Spleen (tissue), 11 donors: ENCODE measurements around the gene ARMC9. TPM values are rescaled to one million over a fixed set of nuclear protein-coding genes. Genes with fewer than 3 reads are reported as not detected.
"Not testable (repeated sequence)": the region's sequence is repeated elsewhere in the genome, so short reads cannot be mapped to it uniquely, and the experiment has no call there.

Source experiments
- DNase-seq: peaks from one replicate; pipeline ENCODE4 v3.0.0-alpha.2; 2020
- H3K27ac ChIP-seq, 8 donors: fragments of 200-600 bp; sonication (generic) in 7 of 8; 1 replicate in 4 of 8; 2 replicates in 4 of 8; pipeline versions ENCODE4 v1.5.0 to v1.8.0; 2016 to 2021; ENCODE audit warnings: inconsistent platforms in 4 of 8, mild to moderate bottlenecking in 4 of 8, moderate library complexity in 1 of 8
- H3K27me3 ChIP-seq, 7 donors: fragments of 200-600 bp; sonication (generic) in 6 of 7; replicated peaks in 1 of 7; 1 replicate in 4 of 7; 2 replicates in 3 of 7; pipeline versions ENCODE4 v1.5.0 to v1.8.0; 2016 to 2021; ENCODE audit warnings: inconsistent platforms in 3 of 7, mild to moderate bottlenecking in 1 of 7
- H3K36me3 ChIP-seq, 6 donors: fragments of 200-600 bp; sonication (generic) in 5 of 6; 1 replicate in 4 of 6; 2 replicates in 2 of 6; pipeline versions ENCODE4 v1.5.0 to v1.8.0; 2016 to 2021; ENCODE audit warnings: inconsistent platforms in 2 of 6
- H3K4me1 ChIP-seq, 6 donors: fragments of 200-600 bp; sonication (generic) in 5 of 6; 1 replicate in 3 of 6; 2 replicates in 3 of 6; pipeline versions ENCODE4 v1.5.0 to v1.8.0; 2016 to 2021; ENCODE audit warnings: inconsistent platforms in 3 of 6
- H3K4me3 ChIP-seq, 8 donors: fragments of 200-600 bp; sonication (generic) in 7 of 8; 1 replicate in 4 of 8; 2 replicates in 4 of 8; pipeline versions ENCODE4 v1.5.0 to v1.8.0; 2016 to 2021; ENCODE audit warnings: inconsistent platforms in 4 of 8, mild to moderate bottlenecking in 4 of 8, moderate library complexity in 2 of 8
- H3K9me3 ChIP-seq, 8 donors: fragments of 200-600 bp; sonication (generic) in 7 of 8; 1 replicate in 4 of 8; 2 replicates in 4 of 8; pipeline versions ENCODE4 v1.5.0 to v1.8.0; 2016 to 2021; ENCODE audit warnings: inconsistent platforms in 4 of 8
- POLR2A ChIP-seq, 3 donors: fragments of 450-650 bp; IDR thresholded peaks; one replicate each; pipeline ENCODE4 v1.5.1; 2017; ENCODE audit warnings: antibody characterized with exemption in 3 of 3, mild to moderate bottlenecking in 1 of 3
- POLR2AphosphoS5 ChIP-seq, 3 donors: sonication (generic); formaldehyde crosslinking; IDR thresholded peaks; one replicate each; pipeline ENCODE4 v1.5.1; 2017; ENCODE audit warnings: antibody characterized with exemption in 3 of 3
- WGBS, 5 donors: extraction: QIAGEN DNeasy Blood & Tissue Kit in 3 of 5; methylation state at CpG; one replicate each; pipeline versions ENCODE4 v1.1.5 to v1.1.7; 2013 to 2018; 5-methylcytosine and 5-hydroxymethylcytosine counted together
- intact Hi-C: fragments of 100-400 bp; cut with DNase I; formaldehyde crosslinking; loops from one replicate; pipeline ENCODE4 v1.15.0; 2023; ENCODE audit warnings: low total_unique reads
- polyA plus RNA-seq, 3 donors: library from polyadenylated mRNA; stranded (reverse); fragments of 200-250 nt; gene quantifications; one replicate each; pipeline ENCODE4 v1.2.1, GENCODE V29; 2013
- total RNA-seq, 7 donors: library from RNA; depleted of rRNA in 3 of 7; stranded (reverse); fragments of >200 nt in 3 of 7; fragmentation: NEBNext Ultra II Directional in 4 of 7; extraction: Animal tissue kit (Norgen Biotek cat#: 25700) in 4 of 7; gene quantifications; one replicate each; pipeline versions ENCODE4 v1.1.0 to v1.2.1, GENCODE V29; 2016 to 2021
- TF ChIP-seq, protein P1 (sequence below), 11 experiments: fragments of 200-600 bp in 7 of 11; fragments of 450-650 bp in 4 of 11; sonication (generic) in 4 of 11; IDR thresholded peaks in 8 of 11; conservative IDR thresholded peaks in 3 of 11; 1 replicate in 7 of 11; 2 replicates in 4 of 11; pipeline versions ENCODE4 v1.4.0 to v1.8.0; 2016 to 2021; ENCODE audit warnings: antibody characterized with exemption in 11 of 11, inconsistent platforms in 4 of 11, mild to moderate bottlenecking in 1 of 11
- donor health status: healthy with polysubstance abuse.
- donor health status: DM: no; HTN: no; CAD: no; lungs with moderate emphysema.
- donor health status: DM: no; HTN: no; CAD: no.
- donor health status: Bipolar disorder and iron deficiency.
- donor health status: healthy.
- donor health status: DM: no; HTN: no; CAD: no.
- donor health status: DM: yes; HTN: yes; CAD: no.

Gene ARMC9
- total and polyA plus RNA-seq, 10 donors, result 0.83 to 8.9 (median 4.7) TPM

DNA sequence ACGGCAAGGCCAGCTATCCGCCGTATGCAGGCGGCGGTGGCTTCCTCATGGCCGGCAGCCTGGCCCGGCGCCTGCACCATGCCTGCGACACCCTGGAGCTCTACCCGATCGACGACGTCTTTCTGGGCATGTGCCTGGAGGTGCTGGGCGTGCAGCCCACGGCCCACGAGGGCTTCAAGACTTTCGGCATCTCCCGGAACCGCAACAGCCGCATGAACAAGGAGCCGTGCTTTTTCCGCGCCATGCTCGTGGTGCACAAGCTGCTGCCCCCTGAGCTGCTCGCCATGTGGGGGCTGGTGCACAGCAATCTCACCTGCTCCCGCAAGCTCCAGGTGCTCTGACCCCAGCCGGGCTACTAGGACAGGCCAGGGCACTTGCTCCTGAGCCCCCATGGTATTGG, 200.2 kb downstream of the ARMC9 start:
- Histone ChIP-seq H3K27me3 (peaks cover 0 to 24% (median 4%) of the 10 kb centered on the region in 7 donors), H3K4me3 (no peak overlapping the region), H3K36me3 (peaks cover 0 to 23% (median 5%) of the 10 kb centered on the region in 6 donors), H3K9me3 (no peaks in the 10 kb centered on the region), H3K4me1 (peaks cover 5 to 68% (median 40%) of the 10 kb centered on the region in 6 donors), H3K27ac (no peak overlapping the region)
- TF ChIP-seq, protein P1, sequence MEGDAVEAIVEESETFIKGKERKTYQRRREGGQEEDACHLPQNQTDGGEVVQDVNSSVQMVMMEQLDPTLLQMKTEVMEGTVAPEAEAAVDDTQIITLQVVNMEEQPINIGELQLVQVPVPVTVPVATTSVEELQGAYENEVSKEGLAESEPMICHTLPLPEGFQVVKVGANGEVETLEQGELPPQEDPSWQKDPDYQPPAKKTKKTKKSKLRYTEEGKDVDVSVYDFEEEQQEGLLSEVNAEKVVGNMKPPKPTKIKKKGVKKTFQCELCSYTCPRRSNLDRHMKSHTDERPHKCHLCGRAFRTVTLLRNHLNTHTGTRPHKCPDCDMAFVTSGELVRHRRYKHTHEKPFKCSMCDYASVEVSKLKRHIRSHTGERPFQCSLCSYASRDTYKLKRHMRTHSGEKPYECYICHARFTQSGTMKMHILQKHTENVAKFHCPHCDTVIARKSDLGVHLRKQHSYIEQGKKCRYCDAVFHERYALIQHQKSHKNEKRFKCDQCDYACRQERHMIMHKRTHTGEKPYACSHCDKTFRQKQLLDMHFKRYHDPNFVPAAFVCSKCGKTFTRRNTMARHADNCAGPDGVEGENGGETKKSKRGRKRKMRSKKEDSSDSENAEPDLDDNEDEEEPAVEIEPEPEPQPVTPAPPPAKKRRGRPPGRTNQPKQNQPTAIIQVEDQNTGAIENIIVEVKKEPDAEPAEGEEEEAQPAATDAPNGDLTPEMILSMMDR (IDR thresholded peaks at IDR 0.05 in 8 of 11, conservative IDR thresholded peaks at IDR 0.05 in 3 of 11), result no peak
- no peak for TF ChIP-seq POLR2AphosphoS5 (IDR thresholded peaks at IDR 0.05)
- no peak for TF ChIP-seq POLR2A (IDR thresholded peaks at IDR 0.05)
- peak; percentile 59 for DNase-seq
- intact Hi-C loops, result no loop called here
- 91 to 98% (median 93%) methylated on average over 22 to 27 of the region's 27 CpGs for WGBS, 5 donors

DNA sequence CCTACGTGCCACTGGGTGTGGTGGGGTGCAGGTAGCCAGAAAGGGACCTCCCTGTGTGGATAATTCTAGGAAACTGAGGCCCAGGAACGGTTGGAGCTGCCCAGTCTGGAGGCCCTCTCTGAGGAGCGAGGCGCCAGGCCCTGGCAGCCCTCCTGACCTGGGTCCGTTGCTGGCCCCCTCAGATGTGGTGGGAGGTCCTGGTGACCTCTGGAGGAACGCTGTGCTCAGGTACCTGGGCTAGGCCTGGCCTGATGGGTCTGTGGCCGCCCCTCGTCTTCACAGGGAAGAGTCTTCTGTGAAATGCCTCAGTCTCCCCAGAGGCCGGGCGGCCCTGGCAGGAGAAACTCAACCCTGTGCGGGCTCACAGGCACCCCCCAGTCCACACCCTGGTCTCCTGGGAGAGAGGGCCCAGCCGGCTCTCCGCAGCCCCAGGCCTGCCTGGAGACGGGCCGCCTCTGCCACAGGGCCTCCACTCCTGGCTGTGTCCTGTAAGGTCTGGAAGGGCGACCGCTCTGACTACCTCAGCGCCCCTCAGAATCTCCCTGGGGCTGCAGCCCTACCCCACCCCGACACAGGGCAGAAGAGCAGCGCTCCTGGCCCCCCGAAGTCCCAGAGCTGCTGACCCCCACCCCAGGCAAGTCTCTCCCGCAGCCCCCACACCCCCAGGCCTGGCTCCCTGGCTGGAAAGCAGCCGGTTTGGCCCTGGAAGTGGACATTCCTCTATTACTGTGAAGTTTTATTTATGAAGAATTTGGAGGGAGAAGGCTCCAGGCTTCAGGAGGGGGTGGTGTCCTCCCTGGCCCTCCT, 200.8 kb downstream of the ARMC9 start:
- DNase-seq, result no peak
- TF ChIP-seq, protein P1 (IDR thresholded peaks at IDR 0.05 in 8 of 11, conservative IDR thresholded peaks at IDR 0.05 in 3 of 11), result no peak
- TF ChIP-seq POLR2A (IDR thresholded peaks at IDR 0.05) (no peak), POLR2AphosphoS5 (IDR thresholded peaks at IDR 0.05) (no peak)
- intact Hi-C loops, result no loop called here
- peaks cover 0 to 23% (median 5%) of the 10 kb centered on the region in 6 donors for H3K36me3 ChIP-seq
- H3K27me3 ChIP-seq, result peaks cover 0 to 24% (median 4%) of the 10 kb centered on the region in 7 donors
- peaks cover 5 to 62% (median 38%) of the 10 kb centered on the region in 6 donors for H3K4me1 ChIP-seq
- peak overlapping the region in 5 of 8 donors; percentile 13 to 76 (median 72) for H3K27ac ChIP-seq
- no peak overlapping the region for H3K4me3 ChIP-seq
- 81 to 89% (median 87%) methylated on average over 15 to 23 of the region's 23 CpGs for WGBS, 5 donors
- H3K9me3 ChIP-seq, result no peaks in the 10 kb centered on the region

DNA sequence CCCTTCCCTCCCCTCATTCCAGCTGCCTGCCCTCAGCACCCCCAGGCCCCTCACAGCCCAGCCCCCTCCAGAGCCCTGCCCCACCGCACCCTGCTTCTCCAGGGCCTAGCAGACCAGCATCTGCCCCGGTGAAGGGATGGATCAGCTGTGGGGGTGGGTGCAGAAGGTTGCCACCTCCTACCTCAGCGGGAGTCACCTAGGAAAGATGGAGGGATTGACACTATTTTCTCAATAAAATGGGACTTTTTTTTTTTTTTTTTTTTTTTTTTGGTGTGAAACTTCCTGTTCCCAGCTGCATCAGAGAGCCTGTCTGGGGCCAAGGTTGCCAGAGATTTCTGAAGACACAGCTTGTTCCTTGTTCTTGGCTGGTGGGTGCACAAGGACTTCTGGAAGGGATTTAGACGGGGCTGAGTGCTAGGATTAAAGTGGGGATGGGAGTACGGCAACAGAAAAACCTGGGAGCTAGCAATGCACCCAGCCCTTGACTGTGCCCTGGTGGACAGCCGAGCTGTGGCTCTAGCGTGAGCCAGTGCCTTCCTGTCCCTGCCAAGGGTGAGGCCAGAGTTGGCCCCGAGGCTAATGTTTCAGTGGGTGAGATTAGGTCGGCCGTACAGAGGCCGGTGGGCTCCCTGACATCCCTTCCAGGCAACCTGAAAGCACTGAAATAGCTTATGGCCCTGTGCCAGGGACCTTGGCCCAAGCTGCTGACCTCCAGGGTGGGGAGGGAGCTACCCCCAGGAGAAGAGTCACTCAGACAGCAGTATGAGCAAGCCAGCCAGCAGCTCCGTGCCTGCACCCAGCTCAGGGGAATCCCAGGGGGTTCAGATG, 201.6 kb downstream of the ARMC9 start:
- Histone ChIP-seq H3K27me3 (peaks cover 0 to 16% (median 4%) of the 10 kb centered on the region in 7 donors), H3K36me3 (peaks cover 0 to 23% (median 5%) of the 10 kb centered on the region in 6 donors), H3K4me3 (no peak overlapping the region), H3K4me1 (peaks cover 4 to 53% (median 32%) of the 10 kb centered on the region in 6 donors), H3K9me3 (no peaks in the 10 kb centered on the region), H3K27ac (peak overlapping the region in 6 of 8 donors; percentile 30 to 76 (median 68))
- WGBS, 5 donors, result 47 to 78% (median 61%) methylated on average over 11 to 12 of the region's 12 CpGs
- intact Hi-C loops, result no loop called here
- TF ChIP-seq POLR2AphosphoS5 (IDR thresholded peaks at IDR 0.05) (peak in 2 of 3 donors; percentile 43 to 44), POLR2A (IDR thresholded peaks at IDR 0.05) (no peak)
- TF ChIP-seq, protein P1 (IDR thresholded peaks at IDR 0.05 in 8 of 11, conservative IDR thresholded peaks at IDR 0.05 in 3 of 11), result peak in 3 of 11 experiments; percentile 12 to 24 (median 17)
- peak; percentile 73 for DNase-seq

DNA sequence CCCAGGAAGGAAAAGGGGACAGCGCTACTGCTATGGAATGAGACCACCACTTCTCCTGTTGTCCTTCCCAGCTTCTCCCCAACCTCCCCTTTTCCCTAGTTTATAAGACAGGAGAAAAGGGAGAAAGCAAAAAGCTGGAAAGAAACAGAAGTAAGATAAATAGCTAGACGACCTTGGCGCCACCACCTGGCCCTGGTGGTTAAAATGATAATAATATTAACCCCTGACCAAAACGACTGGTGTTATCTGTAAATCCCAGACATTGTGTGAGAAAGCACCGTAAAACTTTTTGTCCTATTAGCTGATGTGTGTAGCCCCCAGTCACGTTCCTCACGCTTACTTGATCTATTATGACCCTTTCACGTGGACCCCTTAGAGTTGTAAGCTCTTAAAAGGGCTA, 202.2 kb downstream of the ARMC9 start:
- H3K27me3 ChIP-seq, H3K4me3 ChIP-seq, intact Hi-C loops, DNase-seq, H3K9me3 ChIP-seq: not testable (repeated sequence)
- peaks cover 0 to 23% (median 5%) of the 10 kb centered on the region in 6 donors for H3K36me3 ChIP-seq
- H3K4me1 ChIP-seq, result peaks cover 5 to 54% (median 32%) of the 10 kb centered on the region in 6 donors
- peak overlapping the region in 6 of 8 donors; percentile 30 to 76 (median 68) for H3K27ac ChIP-seq
- WGBS, 5 donors, result 35 to 45% (median 45%) methylated on average over 8 of the region's 8 CpGs

DNA sequence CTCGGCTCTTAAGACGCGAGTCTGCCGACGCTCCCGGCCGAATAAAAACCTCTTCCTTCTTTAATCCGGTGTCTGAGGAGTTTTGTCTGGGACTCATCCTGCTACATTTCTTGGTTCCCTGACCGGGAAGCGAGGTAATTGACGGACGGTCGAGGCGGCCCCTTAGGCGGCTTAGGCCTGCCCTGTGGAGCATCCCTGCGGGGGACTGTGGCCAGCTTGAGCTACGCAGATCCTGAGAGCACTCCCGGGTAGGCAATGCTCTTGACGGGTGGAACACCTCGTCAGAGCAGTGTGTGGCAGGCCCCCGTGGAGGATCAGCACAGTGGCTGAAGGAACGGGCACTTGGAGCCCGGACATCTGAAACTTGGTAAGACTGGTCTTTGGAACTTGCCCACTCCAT, 202.7 kb downstream of the ARMC9 start:
- Histone ChIP-seq H3K36me3 (peaks cover 0 to 23% (median 5%) of the 10 kb centered on the region in 6 donors), H3K4me1 (peaks cover 8 to 54% (median 34%) of the 10 kb centered on the region in 6 donors), H3K27ac (peak overlapping the region in 3 of 8 donors; percentile 30 to 75 (median 72))
- H3K9me3 ChIP-seq, intact Hi-C loops, H3K27me3 ChIP-seq, H3K4me3 ChIP-seq: not testable (repeated sequence)
- WGBS, 5 donors, result 79 to 92% (median 89%) methylated on average over 22 to 23 of the region's 23 CpGs
- peak; percentile 73 for DNase-seq

DNA sequence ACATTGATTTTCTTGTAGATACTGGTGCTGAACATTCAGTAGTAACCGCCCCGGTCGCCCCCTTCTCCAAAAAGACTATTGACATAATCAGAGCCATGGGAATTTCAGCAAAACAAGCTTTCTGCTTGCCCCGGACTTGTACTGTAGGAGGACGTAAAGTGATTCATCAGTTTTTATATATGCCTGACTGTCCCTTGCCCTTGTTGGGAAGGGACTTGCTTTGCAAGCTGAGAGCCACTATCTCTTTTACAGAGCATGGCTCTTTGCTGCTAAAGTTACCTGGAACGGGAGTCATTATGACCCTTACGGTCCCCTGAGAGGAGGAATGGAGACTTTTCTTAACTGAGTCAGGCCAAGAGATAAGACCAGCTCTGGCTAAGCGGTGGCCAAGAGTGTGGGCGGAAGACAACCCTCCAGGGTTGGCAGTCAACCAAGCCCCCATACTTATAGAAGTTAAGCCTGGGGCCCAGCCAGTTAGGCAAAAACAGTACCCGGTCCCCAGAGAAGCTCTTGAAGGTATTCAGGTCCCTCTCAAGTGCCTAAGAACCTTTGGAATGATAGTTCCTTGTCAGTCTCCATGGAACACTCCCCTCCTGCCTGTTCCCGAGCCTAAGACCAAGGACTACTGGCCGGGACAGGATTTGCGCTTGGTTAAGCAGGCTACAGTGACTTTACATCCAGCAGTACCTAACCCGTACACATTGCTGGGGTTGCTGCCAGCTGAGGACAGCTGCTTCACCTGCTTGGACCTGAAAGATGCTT, 205.2 kb downstream of the ARMC9 start:
- H3K9me3 ChIP-seq, DNase-seq, H3K4me3 ChIP-seq, H3K27ac ChIP-seq, intact Hi-C loops, H3K27me3 ChIP-seq: not testable (repeated sequence)
- WGBS, 5 donors, result 77 to 84% (median 78%) methylated on average over 14 of the region's 14 CpGs
- Histone ChIP-seq H3K4me1 (peaks cover 8 to 48% (median 31%) of the 10 kb centered on the region in 6 donors), H3K36me3 (peaks cover 0 to 11% (median under 1%) of the 10 kb centered on the region in 6 donors)
